Activated naive CD8-positive, alpha-beta T cell treated with anti-CD3 and anti-CD28 coated beads, Interleukin-2, amount 50 U/mL, for 24 hours (primary cell): ENCODE results near the gene CLINT1.

ENCODE experiments used
- ATAC-seq: fragments of 150-1000 bp; cut with Tn5 transposase; one replicate; pipeline ENCODE4 v1.10.0; 2021
- DNase-seq: peaks from one replicate; pipeline ENCODE4 v3.0.0; 2021
- H3K27ac Mint-ChIP-seq: one replicate; pipeline ENCODE4 v1.8.0; 2021; ENCODE audit warnings: mild to moderate bottlenecking, mixed read lengths
- H3K27me3 Mint-ChIP-seq: one replicate; pipeline ENCODE4 v1.8.0; 2021; ENCODE audit warnings: mixed read lengths
- H3K36me3 Mint-ChIP-seq: one replicate; pipeline ENCODE4 v1.8.0; 2021; ENCODE audit warnings: low read depth, mixed read lengths
- H3K4me1 Mint-ChIP-seq: one replicate; pipeline ENCODE4 v1.8.0; 2021; ENCODE audit warnings: mixed read lengths
- H3K4me3 Mint-ChIP-seq: one replicate; pipeline ENCODE4 v1.8.0; 2021; ENCODE audit warnings: mild to moderate bottlenecking, moderate library complexity, mixed read lengths
- H3K9me3 Mint-ChIP-seq: one replicate; pipeline ENCODE4 v1.8.0; 2021; ENCODE audit warnings: mixed read lengths

The CLINT1 gene

GRCh38 chr5:157767689-157768088 lies 91.3 kb downstream of the CLINT1 start:
- Mint-ChIP-seq H3K27me3 (no peaks in the 10 kb centered on the region), H3K27ac (no peak overlapping the region), H3K36me3 (no peaks in the 10 kb centered on the region), H3K4me1 (no peaks in the 10 kb centered on the region), H3K9me3 (no peaks in the 10 kb centered on the region), H3K4me3 (no peak overlapping the region)
- DNase-seq = no peak
- ATAC-seq = no peak

GRCh38 chr5:157766902-157767301 lies 92.0 kb downstream of the CLINT1 start:
- no peaks in the 10 kb centered on the region for H3K27me3 Mint-ChIP-seq
- no peak for DNase-seq
- no peaks in the 10 kb centered on the region for H3K36me3 Mint-ChIP-seq
- no peak for ATAC-seq
- no peaks in the 10 kb centered on the region for H3K9me3 Mint-ChIP-seq
- no peak overlapping the region for H3K27ac Mint-ChIP-seq
- H3K4me3 Mint-ChIP-seq = no peak overlapping the region
- H3K4me1 Mint-ChIP-seq = no peaks in the 10 kb centered on the region

DNA sequence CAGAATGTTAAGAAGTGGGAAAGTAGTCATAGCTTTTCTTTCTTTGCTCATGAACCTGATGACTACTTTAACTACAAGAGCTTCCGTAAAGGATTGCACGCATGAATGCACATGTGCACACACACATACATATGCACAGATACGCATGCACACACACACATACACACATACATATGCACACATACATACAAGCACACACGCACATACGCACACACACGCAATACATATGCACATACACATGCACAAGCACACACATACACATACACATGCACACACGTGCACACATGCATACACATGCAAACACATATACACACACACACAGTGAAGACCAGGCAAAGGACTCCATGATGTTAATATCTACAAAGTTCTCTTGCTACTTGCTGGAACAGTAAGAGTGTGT lies 92.5 kb downstream of the CLINT1 start:
- H3K36me3 Mint-ChIP-seq = peaks cover 2% of the 10 kb centered on the region
- DNase-seq (no peak), ATAC-seq (no peak)
- H3K9me3 Mint-ChIP-seq = no peaks in the 10 kb centered on the region
- no peak overlapping the region for H3K27ac Mint-ChIP-seq
- no peaks in the 10 kb centered on the region for H3K27me3 Mint-ChIP-seq
- no peak overlapping the region for H3K4me3 Mint-ChIP-seq
- no peaks in the 10 kb centered on the region for H3K4me1 Mint-ChIP-seq

GRCh38 chr5:157764531-157764930 lies 94.4 kb downstream of the CLINT1 start:
- no peaks in the 10 kb centered on the region for H3K4me1 Mint-ChIP-seq

DNA sequence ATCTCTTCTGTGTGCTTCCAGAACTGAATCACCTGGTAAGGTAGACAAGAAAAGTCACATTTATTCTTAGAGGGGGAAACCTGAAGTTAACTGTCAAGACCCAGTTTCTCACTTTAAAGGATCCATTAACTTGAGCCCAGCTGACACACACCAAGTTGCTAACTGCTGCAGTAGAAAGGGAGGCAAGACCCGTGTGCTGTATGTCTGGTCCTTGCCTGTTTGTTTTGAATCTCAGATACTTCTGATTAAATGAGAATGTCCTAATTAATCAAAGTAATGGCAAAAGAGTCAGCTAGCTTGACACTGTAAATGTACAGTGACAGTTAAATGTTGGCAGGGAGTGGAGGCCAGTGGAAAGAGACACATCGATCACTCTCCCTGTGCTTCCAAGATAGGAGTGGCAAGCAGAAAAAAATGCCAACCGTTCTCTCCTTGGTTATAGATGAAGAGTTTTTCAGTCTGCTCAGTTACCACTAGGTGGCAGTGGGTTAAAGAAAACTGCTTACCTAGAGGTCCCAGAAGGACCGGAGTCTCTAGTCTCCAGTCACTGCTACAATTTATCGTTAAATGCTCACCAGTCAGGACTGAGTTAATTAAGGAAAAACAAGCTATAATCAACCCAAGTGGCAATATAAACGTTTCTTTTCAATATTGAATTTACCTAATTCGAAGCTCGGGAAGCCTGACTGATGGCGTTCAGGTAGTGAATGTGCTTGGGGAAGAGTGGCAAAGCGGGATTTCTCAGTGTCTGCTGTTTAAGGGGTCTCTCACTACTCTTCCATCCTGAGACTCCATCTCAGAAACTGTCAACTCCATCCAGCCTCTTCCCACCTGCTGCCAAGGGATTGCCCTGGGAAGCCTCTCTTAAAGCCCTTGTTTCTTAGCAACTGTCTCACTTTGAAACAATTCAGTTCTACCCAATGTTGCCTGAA lies 97.0 kb downstream of the CLINT1 start:
- ATAC-seq (peak; percentile 90), DNase-seq (no peak)
- no peaks in the 10 kb centered on the region for H3K27me3 Mint-ChIP-seq
- H3K4me1 Mint-ChIP-seq = peaks cover 2% of the 10 kb centered on the region
- no peaks in the 10 kb centered on the region for H3K9me3 Mint-ChIP-seq
- H3K27ac Mint-ChIP-seq = no peak overlapping the region
- no peak overlapping the region for H3K4me3 Mint-ChIP-seq
- H3K36me3 Mint-ChIP-seq = peaks cover 9% of the 10 kb centered on the region

More at GRCh38 chr5:157764531-157764930, 94.4 kb downstream of the CLINT1 start:
- H3K27me3 Mint-ChIP-seq = no peaks in the 10 kb centered on the region
- no peak overlapping the region for H3K4me3 Mint-ChIP-seq
- no peaks in the 10 kb centered on the region for H3K9me3 Mint-ChIP-seq
- no peak overlapping the region for H3K27ac Mint-ChIP-seq
- DNase-seq (no peak), ATAC-seq (no peak)
- H3K36me3 Mint-ChIP-seq = peaks cover 4% of the 10 kb centered on the region

GRCh38 chr5:157758706-157759105 lies 100.2 kb downstream of the CLINT1 start:
- no peak for DNase-seq
- Mint-ChIP-seq H3K27me3 (no peaks in the 10 kb centered on the region), H3K27ac (no peak overlapping the region), H3K9me3 (no peaks in the 10 kb centered on the region), H3K4me3 (no peak overlapping the region), H3K4me1 (peaks cover 2% of the 10 kb centered on the region), H3K36me3 (peaks cover 16% of the 10 kb centered on the region)
- ATAC-seq = no peak

GRCh38 chr5:157756122-157756521 lies 102.8 kb downstream of the CLINT1 start:
- H3K4me3 Mint-ChIP-seq = no peak overlapping the region
- H3K27ac Mint-ChIP-seq = no peak overlapping the region
- no peaks in the 10 kb centered on the region for H3K27me3 Mint-ChIP-seq
- H3K36me3 Mint-ChIP-seq = peaks cover 19% of the 10 kb centered on the region
- DNase-seq = no peak
- no peaks in the 10 kb centered on the region for H3K9me3 Mint-ChIP-seq
- peaks cover 2% of the 10 kb centered on the region for H3K4me1 Mint-ChIP-seq
- no peak for ATAC-seq

GRCh38 chr5:157750320-157750719 lies 108.6 kb downstream of the CLINT1 start:
- peaks cover 30% of the 10 kb centered on the region for H3K4me1 Mint-ChIP-seq

DNA sequence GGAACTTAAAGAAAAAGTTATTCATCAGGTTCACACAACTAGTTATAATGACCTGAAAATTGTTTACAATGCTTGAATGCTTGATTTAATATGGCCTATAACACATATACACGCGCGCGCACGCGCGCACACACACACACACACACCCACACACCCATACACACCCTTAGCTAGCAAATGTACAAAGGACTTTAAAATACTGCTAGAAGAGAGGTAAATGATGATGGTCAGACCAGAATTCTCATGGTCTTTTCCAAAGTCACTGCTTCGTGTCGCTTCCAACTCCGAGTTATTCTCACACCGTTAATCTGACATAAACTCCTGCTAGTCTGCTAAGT lies 109.5 kb downstream of the CLINT1 start:
- no peak for DNase-seq
- no peaks in the 10 kb centered on the region for H3K9me3 Mint-ChIP-seq
- no peak overlapping the region for H3K27ac Mint-ChIP-seq
- H3K4me1 Mint-ChIP-seq = peaks cover 37% of the 10 kb centered on the region
- peaks cover 12% of the 10 kb centered on the region for H3K36me3 Mint-ChIP-seq
- ATAC-seq = no peak
- no peaks in the 10 kb centered on the region for H3K27me3 Mint-ChIP-seq
- no peak overlapping the region for H3K4me3 Mint-ChIP-seq

More at GRCh38 chr5:157750320-157750719, 108.6 kb downstream of the CLINT1 start:
- DNase-seq = no peak
- H3K9me3 Mint-ChIP-seq = no peaks in the 10 kb centered on the region
- no peak overlapping the region for H3K27ac Mint-ChIP-seq
- peaks cover 14% of the 10 kb centered on the region for H3K36me3 Mint-ChIP-seq
- no peaks in the 10 kb centered on the region for H3K27me3 Mint-ChIP-seq
- H3K4me3 Mint-ChIP-seq = no peak overlapping the region
- no peak for ATAC-seq

DNA sequence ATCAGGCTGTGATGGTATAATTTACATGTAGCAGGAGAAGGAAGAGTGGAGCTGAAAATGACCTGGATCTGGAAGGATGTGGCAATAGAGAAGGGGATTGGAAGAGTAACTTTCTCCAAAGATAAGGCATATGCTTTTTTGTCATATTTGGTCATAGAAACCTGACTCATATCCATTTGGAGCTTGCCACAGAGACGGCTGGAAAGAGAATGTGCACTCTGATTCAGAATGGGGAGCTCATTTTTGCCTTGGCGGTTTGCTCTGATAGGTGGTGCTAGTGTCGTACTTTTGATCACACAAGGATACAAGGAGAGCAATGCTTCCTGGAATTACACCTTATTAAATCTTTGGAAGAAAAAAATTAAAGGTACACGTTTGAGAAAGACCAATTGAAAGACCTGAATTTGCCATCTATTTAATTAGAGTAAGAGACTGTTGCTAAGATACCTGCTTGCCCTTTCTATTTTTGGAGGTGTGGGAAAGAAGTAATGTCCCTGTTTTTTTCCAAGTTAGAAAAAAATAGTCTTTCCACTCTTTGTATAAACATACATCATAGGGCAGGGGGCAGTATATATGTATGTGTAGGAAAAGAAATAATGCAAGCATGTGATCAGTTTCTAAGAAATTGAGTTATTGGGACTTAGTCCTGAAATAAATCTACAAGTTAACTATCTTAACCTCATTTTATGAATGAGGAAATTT lies 110.0 kb downstream of the CLINT1 start:
- H3K4me3 Mint-ChIP-seq = no peak overlapping the region
- peaks cover 40% of the 10 kb centered on the region for H3K4me1 Mint-ChIP-seq
- H3K36me3 Mint-ChIP-seq = peaks cover 15% of the 10 kb centered on the region
- no peak for ATAC-seq
- H3K9me3 Mint-ChIP-seq = no peaks in the 10 kb centered on the region
- H3K27ac Mint-ChIP-seq = peak overlapping the region; percentile 5
- no peaks in the 10 kb centered on the region for H3K27me3 Mint-ChIP-seq
- DNase-seq = no peak

GRCh38 chr5:157747766-157748700 lies 110.9 kb downstream of the CLINT1 start:
- peaks cover 41% of the 10 kb centered on the region for H3K4me1 Mint-ChIP-seq
- H3K27me3 Mint-ChIP-seq = no peaks in the 10 kb centered on the region
- ATAC-seq (no peak), DNase-seq (no peak)
- no peaks in the 10 kb centered on the region for H3K9me3 Mint-ChIP-seq
- peaks cover 12% of the 10 kb centered on the region for H3K36me3 Mint-ChIP-seq
- H3K4me3 Mint-ChIP-seq = no peak overlapping the region
- H3K27ac Mint-ChIP-seq = peak overlapping the region; percentile 59

GRCh38 chr5:157747173-157747740 lies 111.7 kb downstream of the CLINT1 start:
- H3K27ac Mint-ChIP-seq = peak overlapping the region; percentile 59
- peaks cover 9% of the 10 kb centered on the region for H3K36me3 Mint-ChIP-seq
- H3K9me3 Mint-ChIP-seq = no peaks in the 10 kb centered on the region
- peaks cover 45% of the 10 kb centered on the region for H3K4me1 Mint-ChIP-seq
- ATAC-seq (no peak), DNase-seq (no peak)
- H3K27me3 Mint-ChIP-seq = no peaks in the 10 kb centered on the region
- H3K4me3 Mint-ChIP-seq = no peak overlapping the region

DNA sequence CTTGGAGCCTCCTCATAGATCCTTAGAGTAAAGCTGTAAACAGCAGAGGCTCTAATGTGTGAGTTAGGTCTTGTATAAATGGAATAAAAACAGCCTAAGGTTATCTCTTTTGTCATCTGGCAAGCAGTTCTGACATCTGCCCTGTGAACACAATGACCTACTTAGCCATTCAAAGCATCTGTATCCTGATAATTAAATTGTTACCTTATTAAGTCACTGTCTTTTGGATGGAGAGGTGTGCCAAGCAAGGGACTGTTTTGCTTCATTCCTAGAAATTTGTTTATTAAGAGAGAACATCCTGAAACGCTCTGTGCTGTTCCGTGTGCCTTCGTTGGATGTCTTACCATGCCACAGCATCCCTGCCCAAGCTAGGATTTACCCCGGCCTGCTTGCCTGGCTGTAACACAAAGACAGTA lies 113.9 kb downstream of the CLINT1 start:
- Mint-ChIP-seq H3K36me3 (peaks cover 6% of the 10 kb centered on the region), H3K9me3 (no peaks in the 10 kb centered on the region), H3K4me1 (peaks cover 45% of the 10 kb centered on the region), H3K4me3 (peak overlapping the region; percentile 93), H3K27ac (no peak overlapping the region), H3K27me3 (no peaks in the 10 kb centered on the region)
- ATAC-seq (no peak), DNase-seq (no peak)
